Parathyroid adenoma (tissue), 2 donors: ENCODE data around the gene CALML3.

Experiments
- H2AFZ ChIP-seq: fragments of 300-600 bp; sonication (generic); one replicate; pipeline ENCODE4 v1.7.0; 2017; ENCODE audit warnings: antibody characterized with exemption, mild to moderate bottlenecking
- H3K27ac ChIP-seq: fragments of 300-600 bp; sonication (generic); one replicate; pipeline ENCODE4 v1.7.0; 2017
- H3K27me3 ChIP-seq: fragments of 300-600 bp; sonication (generic); one replicate; pipeline ENCODE4 v1.7.0; 2017; ENCODE audit warnings: low read length; ENCODE audit not compliant: control insufficient read depth, insufficient read depth
- H3K36me3 ChIP-seq: fragments of 300-600 bp; sonication (generic); one replicate; pipeline ENCODE4 v1.7.0; 2017; ENCODE audit warnings: low read length; ENCODE audit not compliant: control insufficient read depth, insufficient read depth
- H3K4me1 ChIP-seq: fragments of 300-600 bp; sonication (generic); one replicate; pipeline ENCODE4 v1.7.0; 2017; ENCODE audit warnings: control low read depth
- H3K4me2 ChIP-seq: fragments of 300-600 bp; sonication (generic); one replicate; pipeline ENCODE4 v1.7.0; 2017; ENCODE audit warnings: low read length
- H3K4me3 ChIP-seq: fragments of 300-600 bp; sonication (generic); one replicate; pipeline ENCODE4 v1.7.0; 2017; ENCODE audit warnings: low read depth, low read length
- H3K79me2 ChIP-seq: fragments of 300-600 bp; sonication (generic); one replicate; pipeline ENCODE4 v1.7.0; 2017; ENCODE audit warnings: control low read depth
- H3K9ac ChIP-seq: fragments of 300-600 bp; sonication (generic); one replicate; pipeline ENCODE4 v1.7.0; 2017; ENCODE audit warnings: mild to moderate bottlenecking
- H3K9me3 ChIP-seq: fragments of 300-600 bp; sonication (generic); one replicate; pipeline ENCODE4 v1.7.0; 2017; ENCODE audit warnings: low read length; ENCODE audit not compliant: control insufficient read depth
- CTCF ChIP-seq: fragments of 300-600 bp; sonication (generic); IDR thresholded peaks from one replicate; pipeline ENCODE4 v1.7.0; 2017; ENCODE audit warnings: antibody characterized with exemption, mild to moderate bottlenecking
- donor health status: primary hyperparathyroidism.

Gene CALML3

GRCh38 chr10:5549462-5550249, 24.9 kb downstream of the CALML3 start:
- Histone ChIP-seq H3K36me3 (no peaks in the 10 kb centered on the region), H3K79me2 (no peaks in the 10 kb centered on the region), H3K4me2 (no peak overlapping the region), H3K27ac (no peak overlapping the region), H3K4me3 (no peak overlapping the region), H3K9me3 (no peaks in the 10 kb centered on the region), H3K4me1 (no peaks in the 10 kb centered on the region), H3K9ac (no peak overlapping the region), H3K27me3 (no peaks in the 10 kb centered on the region), H2AFZ (no peak overlapping the region)
- TF ChIP-seq CTCF: no peak

DNA sequence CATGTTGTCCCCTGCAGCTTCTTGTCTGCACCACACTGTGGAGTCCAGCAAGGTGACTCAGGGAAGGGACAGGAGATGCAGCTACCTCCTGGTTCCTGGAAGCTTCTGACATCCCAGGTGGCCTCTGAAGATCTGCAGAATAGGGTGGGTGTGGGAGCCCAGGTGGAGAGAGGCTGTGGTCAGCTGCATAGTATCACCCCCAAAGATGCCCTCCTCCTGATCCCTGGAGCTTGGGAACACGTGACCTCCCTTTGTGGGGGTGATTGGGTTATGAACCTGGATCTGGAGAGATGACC, 25.4 kb downstream of the CALML3 start:
- H3K4me1 ChIP-seq: no peaks in the 10 kb centered on the region
- no peak for TF ChIP-seq CTCF

GRCh38 chr10:5550621-5551530, 26.1 kb downstream of the CALML3 start:
- Histone ChIP-seq H3K36me3 (no peaks in the 10 kb centered on the region), H3K4me1 (no peaks in the 10 kb centered on the region), H3K9ac (no peak overlapping the region), H3K4me3 (no peak overlapping the region), H3K79me2 (no peaks in the 10 kb centered on the region), H3K9me3 (no peaks in the 10 kb centered on the region), H3K27me3 (no peaks in the 10 kb centered on the region), H3K27ac (no peak overlapping the region), H3K4me2 (no peak overlapping the region), H2AFZ (no peak overlapping the region)
- TF ChIP-seq CTCF: no peak

More for the DNA sequence above, 25.4 kb downstream of the CALML3 start:
- Histone ChIP-seq H3K36me3 (no peaks in the 10 kb centered on the region), H2AFZ (no peak overlapping the region), H3K27me3 (no peaks in the 10 kb centered on the region), H3K9me3 (no peaks in the 10 kb centered on the region), H3K79me2 (no peaks in the 10 kb centered on the region), H3K9ac (no peak overlapping the region), H3K4me2 (no peak overlapping the region), H3K27ac (no peak overlapping the region), H3K4me3 (no peak overlapping the region)

DNA sequence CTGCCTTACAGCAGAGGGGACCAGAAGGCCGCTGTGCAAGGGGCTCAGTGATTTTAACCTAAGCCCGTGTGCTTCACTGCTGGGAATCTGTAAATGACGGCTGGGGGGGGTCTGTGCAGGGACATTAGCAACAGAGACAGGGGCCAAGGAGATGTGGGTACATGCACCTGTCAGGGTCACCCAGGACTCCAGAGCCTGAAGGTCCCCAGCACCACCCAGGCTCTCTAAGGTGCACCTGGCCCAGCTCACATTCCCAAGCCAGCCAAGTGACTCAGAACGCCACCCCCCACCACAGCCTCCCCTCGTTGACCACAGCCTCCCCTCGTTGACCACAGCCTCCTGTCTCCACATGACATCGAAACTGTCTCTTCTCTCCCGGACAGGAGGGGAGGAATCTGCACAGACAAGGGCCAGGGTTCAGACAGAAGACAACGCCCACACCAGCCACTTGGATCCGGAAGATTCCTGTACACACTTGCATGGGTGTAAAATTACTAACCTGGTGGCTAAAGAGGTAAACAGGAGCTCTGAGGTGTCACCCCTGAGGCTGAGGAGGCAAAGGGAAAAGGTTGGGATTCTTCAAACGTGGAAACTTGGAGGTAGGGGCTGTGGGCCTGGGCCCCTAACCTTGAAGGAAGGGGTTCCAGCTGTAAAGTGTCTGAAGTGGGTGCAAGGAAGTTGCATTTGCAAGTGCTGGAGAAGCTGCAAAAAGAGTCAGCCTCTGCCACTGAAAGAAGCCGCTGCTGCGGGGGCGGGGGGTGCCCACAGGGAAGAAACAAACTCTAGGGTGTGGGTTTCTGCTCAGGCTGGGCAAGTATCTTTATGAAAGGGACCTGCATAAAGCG, 27.0 kb downstream of the CALML3 start:
- no peak for TF ChIP-seq CTCF
- Histone ChIP-seq H3K9me3 (no peaks in the 10 kb centered on the region), H2AFZ (no peak overlapping the region), H3K36me3 (no peaks in the 10 kb centered on the region), H3K4me1 (no peaks in the 10 kb centered on the region), H3K9ac (no peak overlapping the region), H3K79me2 (no peaks in the 10 kb centered on the region), H3K27ac (no peak overlapping the region), H3K4me2 (no peak overlapping the region), H3K27me3 (no peaks in the 10 kb centered on the region), H3K4me3 (no peak overlapping the region)
